Activated T-cell treated with anti-CD3 and anti-CD28 coated beads for 48 hours (primary cell): ENCODE results near the gene PTPRD.

ENCODE experiments used
- DNase-seq: peaks from one replicate; pipeline ENCODE4 v3.0.0-alpha.2; 2020; ENCODE audit warnings: low read depth

Gene PTPRD

GRCh38 chr9:9605681-9606080 is 1007.1 kb downstream of the PTPRD start:
- no peak for DNase-seq

GRCh38 chr9:9603345-9603744 is 1009.5 kb downstream of the PTPRD start:
- DNase-seq = no peak

- DNase-seq = no peak
Observed at GRCh38 chr9:9598723-9599122, 1014.1 kb downstream of the PTPRD start.

GRCh38 chr9:9592104-9592503 is 1020.7 kb downstream of the PTPRD start:
- no peak for DNase-seq

GRCh38 chr9:9585920-9586319 is 1026.9 kb downstream of the PTPRD start:
- DNase-seq = no peak

GRCh38 chr9:9574080-9574479 is 1038.7 kb downstream of the PTPRD start:
- DNase-seq = no peak

GRCh38 chr9:9565700-9566099 is 1047.1 kb downstream of the PTPRD start:
- no peak for DNase-seq

- no peak for DNase-seq
Observed at GRCh38 chr9:9563817-9564216, 1049.0 kb downstream of the PTPRD start.

- DNase-seq = no peak
Observed at GRCh38 chr9:9560382-9561035, 1052.3 kb downstream of the PTPRD start.

GRCh38 chr9:9558907-9559306 is 1053.9 kb downstream of the PTPRD start:
- no peak for DNase-seq

GRCh38 chr9:9557804-9558334 is 1054.9 kb downstream of the PTPRD start:
- no peak for DNase-seq

GRCh38 chr9:9556865-9557803 is 1055.7 kb downstream of the PTPRD start:
- DNase-seq = no peak

- DNase-seq = no peak
Observed at GRCh38 chr9:9552665-9553064, 1060.1 kb downstream of the PTPRD start.

- DNase-seq = no peak
Observed at GRCh38 chr9:9538766-9539165, 1074.0 kb downstream of the PTPRD start.

- no peak for DNase-seq
Observed at GRCh38 chr9:9538356-9538755, 1074.4 kb downstream of the PTPRD start.

GRCh38 chr9:9536523-9536922 is 1076.3 kb downstream of the PTPRD start:
- DNase-seq = no peak

GRCh38 chr9:9523476-9524139 is 1089.2 kb downstream of the PTPRD start:
- DNase-seq = no peak

- no peak for DNase-seq
Observed at GRCh38 chr9:9522406-9522805, 1090.4 kb downstream of the PTPRD start.

- DNase-seq = no peak
Observed at GRCh38 chr9:9521033-9521779, 1091.6 kb downstream of the PTPRD start.

GRCh38 chr9:9504869-9505268 is 1107.9 kb downstream of the PTPRD start:
- no peak for DNase-seq

GRCh38 chr9:9499546-9499945 is 1113.3 kb downstream of the PTPRD start:
- no peak for DNase-seq

- no peak for DNase-seq
Observed at GRCh38 chr9:9498846-9499245, 1114.0 kb downstream of the PTPRD start.
